HepG2 (cell line): ENCODE measurements around the gene MNDA.

Experiments used
- TAF1 ChIP-seq: sonication (generic); formaldehyde crosslinking; IDR thresholded peaks from 2 replicates; pipeline ENCODE4 v1.4.0; 2020; ENCODE audit warnings: missing genetic modification reagents
- TF ChIP-seq, protein P1 (sequence below): sonication (generic); formaldehyde crosslinking; IDR thresholded peaks from 2 replicates; pipeline ENCODE4 v1.4.0; 2020; ENCODE audit warnings: missing genetic modification reagents

DNA sequence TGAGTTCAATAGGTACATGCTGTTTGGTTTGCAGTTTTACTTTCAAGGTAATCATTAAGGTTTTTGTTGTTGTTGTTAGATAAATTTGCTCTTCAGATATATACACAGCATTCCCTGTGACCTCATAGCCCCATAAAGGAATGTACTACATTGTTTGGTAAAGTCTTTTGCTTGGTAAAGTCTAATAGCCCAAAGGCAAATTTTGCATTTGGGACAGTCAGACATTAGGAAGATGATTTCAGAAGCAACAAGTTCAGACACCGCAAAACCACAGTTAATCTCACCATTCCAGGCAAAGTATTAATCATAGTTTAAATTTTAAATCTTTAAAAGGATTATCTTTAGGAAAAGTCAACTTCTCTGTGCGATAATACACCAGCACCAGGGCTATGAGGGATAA lies 67.6 kb downstream of the MNDA start:
- TF ChIP-seq, protein P1, sequence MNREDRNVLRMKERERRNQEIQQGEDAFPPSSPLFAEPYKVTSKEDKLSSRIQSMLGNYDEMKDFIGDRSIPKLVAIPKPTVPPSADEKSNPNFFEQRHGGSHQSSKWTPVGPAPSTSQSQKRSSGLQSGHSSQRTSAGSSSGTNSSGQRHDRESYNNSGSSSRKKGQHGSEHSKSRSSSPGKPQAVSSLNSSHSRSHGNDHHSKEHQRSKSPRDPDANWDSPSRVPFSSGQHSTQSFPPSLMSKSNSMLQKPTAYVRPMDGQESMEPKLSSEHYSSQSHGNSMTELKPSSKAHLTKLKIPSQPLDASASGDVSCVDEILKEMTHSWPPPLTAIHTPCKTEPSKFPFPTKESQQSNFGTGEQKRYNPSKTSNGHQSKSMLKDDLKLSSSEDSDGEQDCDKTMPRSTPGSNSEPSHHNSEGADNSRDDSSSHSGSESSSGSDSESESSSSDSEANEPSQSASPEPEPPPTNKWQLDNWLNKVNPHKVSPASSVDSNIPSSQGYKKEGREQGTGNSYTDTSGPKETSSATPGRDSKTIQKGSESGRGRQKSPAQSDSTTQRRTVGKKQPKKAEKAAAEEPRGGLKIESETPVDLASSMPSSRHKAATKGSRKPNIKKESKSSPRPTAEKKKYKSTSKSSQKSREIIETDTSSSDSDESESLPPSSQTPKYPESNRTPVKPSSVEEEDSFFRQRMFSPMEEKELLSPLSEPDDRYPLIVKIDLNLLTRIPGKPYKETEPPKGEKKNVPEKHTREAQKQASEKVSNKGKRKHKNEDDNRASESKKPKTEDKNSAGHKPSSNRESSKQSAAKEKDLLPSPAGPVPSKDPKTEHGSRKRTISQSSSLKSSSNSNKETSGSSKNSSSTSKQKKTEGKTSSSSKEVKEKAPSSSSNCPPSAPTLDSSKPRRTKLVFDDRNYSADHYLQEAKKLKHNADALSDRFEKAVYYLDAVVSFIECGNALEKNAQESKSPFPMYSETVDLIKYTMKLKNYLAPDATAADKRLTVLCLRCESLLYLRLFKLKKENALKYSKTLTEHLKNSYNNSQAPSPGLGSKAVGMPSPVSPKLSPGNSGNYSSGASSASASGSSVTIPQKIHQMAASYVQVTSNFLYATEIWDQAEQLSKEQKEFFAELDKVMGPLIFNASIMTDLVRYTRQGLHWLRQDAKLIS = no peak
- no peak for TF ChIP-seq TAF1 (CRISPR knock-in tag)
